Measurements from ENCODE around the gene NAT10. TPM values are rescaled to one million over a fixed set of nuclear protein-coding genes. Genes with fewer than 3 reads are reported as not detected.
A peak's percentile ranks its signal among the peaks of the same experiment; 100 is the strongest.
"Not testable (repeated sequence)": the region's sequence is repeated elsewhere in the genome, so short reads cannot be mapped to it uniquely, and the experiment has no call there.

Gene NAT10
- total and polyA plus RNA-seq, 3 donors from 2014 or later: 47.7 to 50.5 (median 49.9) TPM

GRCh38 chr11:34065505-34066203 is 39.8 kb upstream of the NAT10 start:
- 88% methylated on average over 6 of the region's 6 CpGs for WGBS, 2 donors
- intact Hi-C loops (cut with DNase I; ENCODE audit: low total_unique reads): no loop called here
- H3K4me1 ChIP-seq: peaks cover 22% of the 10 kb centered on the region
- H3K36me3 ChIP-seq (ENCODE audit: low read depth, missing control alignments): no peaks in the 10 kb centered on the region
- TF ChIP-seq CTCF (IDR thresholded peaks at IDR 0.05) (no peak), POLR2A (IDR thresholded peaks at IDR 0.05) (no peak)
- no peaks in the 10 kb centered on the region for H3K9me3 ChIP-seq
- no peak overlapping the region for H3K27ac ChIP-seq
- H3K4me3 ChIP-seq: no peak overlapping the region
- H3K27me3 ChIP-seq: no peaks in the 10 kb centered on the region
- no peak for DNase-seq

- H3K4me3 ChIP-seq; H3K27me3 ChIP-seq; H3K36me3 ChIP-seq (ENCODE audit: low read depth, missing control alignments); H3K9me3 ChIP-seq; DNase-seq; intact Hi-C loops (cut with DNase I; ENCODE audit: low total_unique reads); H3K27ac ChIP-seq: not testable (repeated sequence)
- 83 to 92% methylated on average over 8 of the region's 8 CpGs for WGBS, 2 donors
- H3K4me1 ChIP-seq: peaks cover 22% of the 10 kb centered on the region
Measured at GRCh38 chr11:34066766-34067165, 38.7 kb upstream of the NAT10 start.

- intact Hi-C loops (cut with DNase I; ENCODE audit: low total_unique reads): no loop called here
- Histone ChIP-seq H3K4me1 (peaks cover 22% of the 10 kb centered on the region), H3K4me3 (no peak overlapping the region), H3K36me3 (ENCODE audit: low read depth, missing control alignments) (no peaks in the 10 kb centered on the region), H3K27ac (peak overlapping the region in 1 of 2 donors; percentile 70), H3K9me3 (no peaks in the 10 kb centered on the region), H3K27me3 (no peaks in the 10 kb centered on the region)
- TF ChIP-seq CTCF (IDR thresholded peaks at IDR 0.05) (no peak), POLR2A (IDR thresholded peaks at IDR 0.05) (no peak)
- WGBS, 2 donors: 76 to 83% methylated on average over 7 of the region's 7 CpGs
- no peak for DNase-seq
Measured at GRCh38 chr11:34067383-34068065, 37.9 kb upstream of the NAT10 start.

- 25 to 45% methylated on average over 2 of the region's 2 CpGs for WGBS, 2 donors
- TF ChIP-seq POLR2A (IDR thresholded peaks at IDR 0.05): no peak
- TF ChIP-seq CTCF (IDR thresholded peaks at IDR 0.05): no peak
- peaks cover 22% of the 10 kb centered on the region for H3K4me1 ChIP-seq
- DNase-seq: no peak
- no peak overlapping the region for H3K4me3 ChIP-seq
- H3K27ac ChIP-seq: peak overlapping the region in 1 of 2 donors; percentile 70
- H3K9me3 ChIP-seq: no peaks in the 10 kb centered on the region
- no peaks in the 10 kb centered on the region for H3K27me3 ChIP-seq
- no peaks in the 10 kb centered on the region for H3K36me3 ChIP-seq (ENCODE audit: low read depth, missing control alignments)
- intact Hi-C loops (cut with DNase I; ENCODE audit: low total_unique reads): no loop called here
Measured at GRCh38 chr11:34068111-34068510, 37.3 kb upstream of the NAT10 start.

GRCh38 chr11:34071306-34071705 is 34.1 kb upstream of the NAT10 start:
- DNase-seq; H3K27ac ChIP-seq; H3K4me3 ChIP-seq; H3K27me3 ChIP-seq; H3K9me3 ChIP-seq; intact Hi-C loops (cut with DNase I; ENCODE audit: low total_unique reads); H3K36me3 ChIP-seq (ENCODE audit: low read depth, missing control alignments): not testable (repeated sequence)
- H3K4me1 ChIP-seq: peaks cover 22% of the 10 kb centered on the region
- WGBS, 2 donors: 66 to 84% methylated on average over 8 of the region's 8 CpGs
